HepG2 (cell line): Measurements from ENCODE around the gene URM1. TPM values are rescaled to one million over a fixed set of nuclear protein-coding genes. Genes with fewer than 3 reads are reported as not detected.

Experiments used
- ARHGAP35 ChIP-seq: sonication (generic); formaldehyde crosslinking; IDR thresholded peaks from 2 replicates; pipeline ENCODE4 v1.9.0; 2022; ENCODE audit warnings: mild to moderate bottlenecking, inconsistent platforms, moderate library complexity, missing genetic modification reagents, borderline replicate concordance
- BRCA1 ChIP-seq: sonication (generic); formaldehyde crosslinking; IDR thresholded peaks from 2 replicates; pipeline ENCODE4 v1.4.0; 2020; ENCODE audit warnings: missing genetic modification reagents
- DPF2 ChIP-seq: sonication (generic); formaldehyde crosslinking; IDR thresholded peaks from 2 replicates; pipeline ENCODE4 v1.4.0; 2020; ENCODE audit warnings: mild to moderate bottlenecking, low read depth, missing genetic modification reagents, borderline replicate concordance
- GATAD2A ChIP-seq: IDR thresholded peaks from 2 replicates; pipeline ENCODE4 v1.6.1; 2016
- GTF2F1 ChIP-seq: fragments of 150-350 bp; IDR thresholded peaks from 2 replicates; pipeline ENCODE4 v1.6.1; 2014; ENCODE audit warnings: low read length
- NFIC ChIP-seq: IDR thresholded peaks from 2 replicates; pipeline ENCODE4 v1.6.1; 2012; ENCODE audit warnings: mild to moderate bottlenecking, low read length, inconsistent platforms
- NPAS2 ChIP-seq: sonication (generic); formaldehyde crosslinking; IDR thresholded peaks from 2 replicates; pipeline ENCODE4 v1.8.0; 2022; ENCODE audit warnings: mild to moderate bottlenecking, missing genetic modification reagents, borderline replicate concordance
- SP4 ChIP-seq: sonication (generic); formaldehyde crosslinking; IDR thresholded peaks from 2 replicates; pipeline ENCODE4 v1.8.1; 2023; ENCODE audit warnings: mild to moderate bottlenecking, missing genetic modification reagents
- ZNF230 ChIP-seq: sonication (generic); formaldehyde crosslinking; IDR thresholded peaks from 2 replicates; pipeline ENCODE4 v1.4.0; 2020; ENCODE audit warnings: mild to moderate bottlenecking, missing genetic modification reagents
- ZNF235 ChIP-seq: sonication (generic); formaldehyde crosslinking; IDR thresholded peaks from 2 replicates; pipeline ENCODE4 v1.8.1; 2023; ENCODE audit warnings: mild to moderate bottlenecking, missing genetic modification reagents, borderline replicate concordance
- ZNF367 ChIP-seq: sonication (generic); formaldehyde crosslinking; IDR thresholded peaks from 2 replicates; pipeline ENCODE4 v1.4.0; 2020; ENCODE audit warnings: missing genetic modification reagents, borderline replicate concordance
- ZNF552 ChIP-seq: sonication (generic); formaldehyde crosslinking; IDR thresholded peaks from 2 replicates; pipeline ENCODE4 v1.9.0; 2022; ENCODE audit warnings: missing genetic modification reagents, mild to moderate bottlenecking, borderline replicate concordance
- ZNF562 ChIP-seq: sonication (generic); formaldehyde crosslinking; IDR thresholded peaks from 2 replicates; pipeline ENCODE4 v1.8.0; 2022; ENCODE audit warnings: missing genetic modification reagents, borderline replicate concordance
- ZNF564 ChIP-seq: sonication (generic); formaldehyde crosslinking; IDR thresholded peaks from 2 replicates; pipeline ENCODE4 v1.8.1; 2023; ENCODE audit warnings: mild to moderate bottlenecking, missing genetic modification reagents
- polyA plus RNA-seq, 8 experiments: library from polyadenylated mRNA; depleted of rRNA in 3 of 8; stranded (reverse) in 7 of 8; unstranded in 1 of 8; fragments of >200 nt; fragmentation: Illumina TruSeq in 4 of 8; extraction: Trizol in 4 of 8; gene quantifications; 2 replicates each; pipeline versions ENCODE4 v1.2.1 to v1.2.3, GENCODE V29; 2011 to 2016; ENCODE audit warnings: low read depth in 4 of 8, missing spikeins in 1 of 8, mixed read lengths in 1 of 8; ENCODE audit not compliant: insufficient read depth in 1 of 8
- total RNA-seq, 5 experiments: library from RNA; depleted of rRNA; stranded (reverse); fragments of >200 nt; fragmentation: Illumina TruSeq; extraction: Trizol; gene quantifications; 2 replicates each; pipeline ENCODE4 v1.2.3, GENCODE V29; 2016; ENCODE audit warnings: low read depth in 1 of 5
- TF ChIP-seq, protein P1 (sequence below): sonication (generic); formaldehyde crosslinking; IDR thresholded peaks from 2 replicates; pipeline ENCODE4 v1.4.0; 2020; ENCODE audit warnings: missing genetic modification reagents, borderline replicate concordance
- TF ChIP-seq, protein P2 (sequence below): IDR thresholded peaks from 2 replicates; pipeline ENCODE4 v1.4.0; 2020; ENCODE audit warnings: mild to moderate bottlenecking, missing genetic modification reagents
- TF ChIP-seq, protein P3 (sequence below): sonication (generic); formaldehyde crosslinking; IDR thresholded peaks from 2 replicates; pipeline ENCODE4 v1.4.0; 2020; ENCODE audit warnings: missing genetic modification reagents

Gene URM1
- total and polyA plus RNA-seq, 2 of the 13 experiments (the other 11 are each of a cell fraction or from before 2014, with no cell fraction given) = 37.1 to 41.3 TPM

DNA sequence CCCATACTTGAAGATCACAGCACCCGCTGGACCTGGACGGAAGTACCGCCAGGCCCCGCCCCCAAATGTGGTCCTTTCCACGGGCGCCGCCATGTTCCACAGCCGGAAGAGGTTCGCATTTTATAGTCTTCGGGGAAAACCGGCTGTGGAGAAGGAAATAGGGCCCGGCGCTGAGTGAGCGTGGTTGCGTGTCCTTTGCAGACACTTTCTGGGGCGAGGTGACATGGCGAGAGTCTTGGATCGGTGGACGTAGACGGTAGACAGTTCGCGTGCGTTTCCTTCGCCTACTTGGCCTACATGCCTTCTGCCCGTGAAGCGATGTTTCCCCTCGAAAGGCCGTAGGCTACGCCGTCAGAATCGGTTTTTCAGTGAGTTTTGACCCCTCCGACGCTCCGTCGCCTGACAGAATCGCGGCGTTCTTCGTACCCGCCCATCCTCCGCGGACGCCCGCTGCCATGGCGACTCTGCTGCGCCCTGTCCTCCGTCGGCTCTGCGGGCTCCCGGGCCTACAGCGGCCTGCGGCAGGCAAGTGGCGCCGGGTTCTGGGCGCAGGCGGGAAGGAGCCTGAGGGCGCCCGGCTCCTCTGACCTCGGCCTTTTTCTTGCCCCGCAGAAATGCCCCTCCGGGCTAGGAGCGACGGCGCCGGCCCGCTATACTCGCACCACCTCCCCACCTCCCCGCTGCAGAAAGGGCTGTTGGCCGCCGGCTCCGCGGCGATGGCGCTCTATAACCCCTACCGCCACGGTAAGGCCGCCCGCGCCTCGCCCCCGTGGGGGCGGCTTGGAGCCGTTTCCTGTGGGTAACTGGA is 48.6 kb upstream of the URM1 start, which contains the start of the genes COQ4 and TRUB2 (continued):
- TF ChIP-seq NFIC (no peak), ARHGAP35 (CRISPR knock-in tag) (no peak; the same call in 1 of the 2 replicates), BRCA1 (CRISPR knock-in tag) (no peak; the same call in none of the 2 replicates), ZNF564 (no peak; the same call in 1 of the 2 replicates), GATAD2A (CRISPR knock-in tag) (peak; percentile 37; the same call in 1 of the 2 replicates), ZNF367 (CRISPR knock-in tag) (no peak; the same call in 1 of the 2 replicates), ZNF230 (CRISPR knock-in tag) (0 out of 2 replicates have a peak, but pooled peaks have one; percentile 92), ZNF562 (CRISPR knock-in tag) (no peak), ZNF235 (no peak), NPAS2 (CRISPR knock-in tag) (no peak), SP4 (CRISPR knock-in tag) (peak; percentile 85), GTF2F1 (no peak), DPF2 (CRISPR knock-in tag) (no peak), ZNF552 (no peak)
- TF ChIP-seq, protein P1, sequence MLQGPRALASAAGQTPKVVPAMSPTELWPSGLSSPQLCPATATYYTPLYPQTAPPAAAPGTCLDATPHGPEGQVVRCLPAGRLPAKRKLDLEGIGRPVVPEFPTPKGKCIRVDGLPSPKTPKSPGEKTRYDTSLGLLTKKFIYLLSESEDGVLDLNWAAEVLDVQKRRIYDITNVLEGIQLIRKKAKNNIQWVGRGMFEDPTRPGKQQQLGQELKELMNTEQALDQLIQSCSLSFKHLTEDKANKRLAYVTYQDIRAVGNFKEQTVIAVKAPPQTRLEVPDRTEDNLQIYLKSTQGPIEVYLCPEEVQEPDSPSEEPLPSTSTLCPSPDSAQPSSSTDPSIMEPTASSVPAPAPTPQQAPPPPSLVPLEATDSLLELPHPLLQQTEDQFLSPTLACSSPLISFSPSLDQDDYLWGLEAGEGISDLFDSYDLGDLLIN (CRISPR knock-in tag) = no peak
- TF ChIP-seq, protein P2, sequence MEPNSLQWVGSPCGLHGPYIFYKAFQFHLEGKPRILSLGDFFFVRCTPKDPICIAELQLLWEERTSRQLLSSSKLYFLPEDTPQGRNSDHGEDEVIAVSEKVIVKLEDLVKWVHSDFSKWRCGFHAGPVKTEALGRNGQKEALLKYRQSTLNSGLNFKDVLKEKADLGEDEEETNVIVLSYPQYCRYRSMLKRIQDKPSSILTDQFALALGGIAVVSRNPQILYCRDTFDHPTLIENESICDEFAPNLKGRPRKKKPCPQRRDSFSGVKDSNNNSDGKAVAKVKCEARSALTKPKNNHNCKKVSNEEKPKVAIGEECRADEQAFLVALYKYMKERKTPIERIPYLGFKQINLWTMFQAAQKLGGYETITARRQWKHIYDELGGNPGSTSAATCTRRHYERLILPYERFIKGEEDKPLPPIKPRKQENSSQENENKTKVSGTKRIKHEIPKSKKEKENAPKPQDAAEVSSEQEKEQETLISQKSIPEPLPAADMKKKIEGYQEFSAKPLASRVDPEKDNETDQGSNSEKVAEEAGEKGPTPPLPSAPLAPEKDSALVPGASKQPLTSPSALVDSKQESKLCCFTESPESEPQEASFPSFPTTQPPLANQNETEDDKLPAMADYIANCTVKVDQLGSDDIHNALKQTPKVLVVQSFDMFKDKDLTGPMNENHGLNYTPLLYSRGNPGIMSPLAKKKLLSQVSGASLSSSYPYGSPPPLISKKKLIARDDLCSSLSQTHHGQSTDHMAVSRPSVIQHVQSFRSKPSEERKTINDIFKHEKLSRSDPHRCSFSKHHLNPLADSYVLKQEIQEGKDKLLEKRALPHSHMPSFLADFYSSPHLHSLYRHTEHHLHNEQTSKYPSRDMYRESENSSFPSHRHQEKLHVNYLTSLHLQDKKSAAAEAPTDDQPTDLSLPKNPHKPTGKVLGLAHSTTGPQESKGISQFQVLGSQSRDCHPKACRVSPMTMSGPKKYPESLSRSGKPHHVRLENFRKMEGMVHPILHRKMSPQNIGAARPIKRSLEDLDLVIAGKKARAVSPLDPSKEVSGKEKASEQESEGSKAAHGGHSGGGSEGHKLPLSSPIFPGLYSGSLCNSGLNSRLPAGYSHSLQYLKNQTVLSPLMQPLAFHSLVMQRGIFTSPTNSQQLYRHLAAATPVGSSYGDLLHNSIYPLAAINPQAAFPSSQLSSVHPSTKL (CRISPR knock-in tag) = peak; percentile 57
- TF ChIP-seq, protein P3, sequence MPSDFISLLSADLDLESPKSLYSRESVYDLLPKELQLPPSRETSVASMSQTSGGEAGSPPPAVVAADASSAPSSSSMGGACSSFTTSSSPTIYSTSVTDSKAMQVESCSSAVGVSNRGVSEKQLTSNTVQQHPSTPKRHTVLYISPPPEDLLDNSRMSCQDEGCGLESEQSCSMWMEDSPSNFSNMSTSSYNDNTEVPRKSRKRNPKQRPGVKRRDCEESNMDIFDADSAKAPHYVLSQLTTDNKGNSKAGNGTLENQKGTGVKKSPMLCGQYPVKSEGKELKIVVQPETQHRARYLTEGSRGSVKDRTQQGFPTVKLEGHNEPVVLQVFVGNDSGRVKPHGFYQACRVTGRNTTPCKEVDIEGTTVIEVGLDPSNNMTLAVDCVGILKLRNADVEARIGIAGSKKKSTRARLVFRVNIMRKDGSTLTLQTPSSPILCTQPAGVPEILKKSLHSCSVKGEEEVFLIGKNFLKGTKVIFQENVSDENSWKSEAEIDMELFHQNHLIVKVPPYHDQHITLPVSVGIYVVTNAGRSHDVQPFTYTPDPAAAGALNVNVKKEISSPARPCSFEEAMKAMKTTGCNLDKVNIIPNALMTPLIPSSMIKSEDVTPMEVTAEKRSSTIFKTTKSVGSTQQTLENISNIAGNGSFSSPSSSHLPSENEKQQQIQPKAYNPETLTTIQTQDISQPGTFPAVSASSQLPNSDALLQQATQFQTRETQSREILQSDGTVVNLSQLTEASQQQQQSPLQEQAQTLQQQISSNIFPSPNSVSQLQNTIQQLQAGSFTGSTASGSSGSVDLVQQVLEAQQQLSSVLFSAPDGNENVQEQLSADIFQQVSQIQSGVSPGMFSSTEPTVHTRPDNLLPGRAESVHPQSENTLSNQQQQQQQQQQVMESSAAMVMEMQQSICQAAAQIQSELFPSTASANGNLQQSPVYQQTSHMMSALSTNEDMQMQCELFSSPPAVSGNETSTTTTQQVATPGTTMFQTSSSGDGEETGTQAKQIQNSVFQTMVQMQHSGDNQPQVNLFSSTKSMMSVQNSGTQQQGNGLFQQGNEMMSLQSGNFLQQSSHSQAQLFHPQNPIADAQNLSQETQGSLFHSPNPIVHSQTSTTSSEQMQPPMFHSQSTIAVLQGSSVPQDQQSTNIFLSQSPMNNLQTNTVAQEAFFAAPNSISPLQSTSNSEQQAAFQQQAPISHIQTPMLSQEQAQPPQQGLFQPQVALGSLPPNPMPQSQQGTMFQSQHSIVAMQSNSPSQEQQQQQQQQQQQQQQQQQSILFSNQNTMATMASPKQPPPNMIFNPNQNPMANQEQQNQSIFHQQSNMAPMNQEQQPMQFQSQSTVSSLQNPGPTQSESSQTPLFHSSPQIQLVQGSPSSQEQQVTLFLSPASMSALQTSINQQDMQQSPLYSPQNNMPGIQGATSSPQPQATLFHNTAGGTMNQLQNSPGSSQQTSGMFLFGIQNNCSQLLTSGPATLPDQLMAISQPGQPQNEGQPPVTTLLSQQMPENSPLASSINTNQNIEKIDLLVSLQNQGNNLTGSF (CRISPR knock-in tag) = no peak
